Bronchial epithelial cell (primary cell): ENCODE measurements around the gene BLZF1. TPM values are rescaled to one million over a fixed set of nuclear protein-coding genes. Genes with fewer than 3 reads are reported as not detected.

ENCODE experiments used
- DNase-seq: peaks from one replicate; pipeline ENCODE4 v3.0.0-alpha.2; 2010; ENCODE audit warnings: low read depth
- FAIRE-seq: peaks from 2 replicates; lab custom pipeline; 2011; peaks lifted over from hg19 to GRCh38; lab: Jason Lieb, UNC
- H3K27me3 ChIP-seq: 2 replicates; pipeline ENCODE4 v1.5.1; 2011; ENCODE audit warnings: low read length; ENCODE audit not compliant: control insufficient read depth, insufficient read depth
- H3K36me3 ChIP-seq: 2 replicates; pipeline ENCODE4 v1.5.1; 2011; ENCODE audit warnings: low read length; ENCODE audit not compliant: control insufficient read depth, insufficient read depth
- H3K4me3 ChIP-seq: 2 replicates; pipeline ENCODE4 v1.5.1; 2011; ENCODE audit warnings: mild to moderate bottlenecking, low read depth, low read length, control low read depth
- total RNA-seq: library from RNA; depleted of rRNA; stranded (reverse); fragments of >200 nt; gene quantifications from 2 replicates; pipeline ENCODE4 v1.2.1, GENCODE V29; 2014
- TF ChIP-seq, protein P1 (sequence below): IDR thresholded peaks from 2 replicates; pipeline ENCODE4 v1.5.1; 2011; ENCODE audit warnings: mild to moderate bottlenecking, moderate library complexity, low read length, control low read depth, inconsistent platforms; ENCODE audit not compliant: insufficient read depth, severe bottlenecking

Gene BLZF1
- total RNA-seq, 1 donor from 2014 or later, result 23.4 TPM

DNA sequence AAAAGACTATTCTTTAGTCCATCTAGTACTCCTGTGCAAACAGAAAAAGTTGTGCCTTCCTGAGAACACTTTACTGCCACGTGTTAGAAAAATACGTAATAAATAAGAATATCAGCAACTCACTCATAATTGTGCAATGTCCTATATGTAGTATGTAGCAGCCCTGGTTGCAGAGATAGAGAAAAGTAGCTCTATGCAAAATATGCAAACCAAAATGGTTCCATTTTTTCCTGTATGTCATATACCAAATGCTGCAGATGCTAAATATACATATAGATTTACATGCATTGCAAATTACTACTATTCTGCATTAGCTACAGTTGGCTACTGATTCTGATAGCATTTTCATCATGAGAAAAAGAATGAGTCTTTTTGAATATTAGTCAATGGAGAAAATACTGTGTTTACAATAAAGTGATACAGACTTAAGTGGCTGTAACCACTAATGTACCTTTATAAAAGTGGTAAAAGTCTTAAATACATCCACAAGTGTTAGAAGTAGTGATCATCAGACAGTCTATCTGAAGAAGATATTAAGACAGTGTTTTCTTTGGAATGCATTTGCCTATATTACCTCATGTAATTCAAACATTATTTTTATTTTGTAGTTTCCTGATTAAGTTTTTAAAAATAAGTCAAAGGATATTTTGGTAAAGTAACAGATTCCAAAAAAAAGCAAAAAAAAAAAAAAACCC lies 20.2 kb upstream of the BLZF1 start:
- no peak for FAIRE-seq
- no peak overlapping the region for H3K4me3 ChIP-seq
- H3K36me3 ChIP-seq, result no peaks in the 10 kb centered on the region
- no peaks in the 10 kb centered on the region for H3K27me3 ChIP-seq
- TF ChIP-seq, protein P1, sequence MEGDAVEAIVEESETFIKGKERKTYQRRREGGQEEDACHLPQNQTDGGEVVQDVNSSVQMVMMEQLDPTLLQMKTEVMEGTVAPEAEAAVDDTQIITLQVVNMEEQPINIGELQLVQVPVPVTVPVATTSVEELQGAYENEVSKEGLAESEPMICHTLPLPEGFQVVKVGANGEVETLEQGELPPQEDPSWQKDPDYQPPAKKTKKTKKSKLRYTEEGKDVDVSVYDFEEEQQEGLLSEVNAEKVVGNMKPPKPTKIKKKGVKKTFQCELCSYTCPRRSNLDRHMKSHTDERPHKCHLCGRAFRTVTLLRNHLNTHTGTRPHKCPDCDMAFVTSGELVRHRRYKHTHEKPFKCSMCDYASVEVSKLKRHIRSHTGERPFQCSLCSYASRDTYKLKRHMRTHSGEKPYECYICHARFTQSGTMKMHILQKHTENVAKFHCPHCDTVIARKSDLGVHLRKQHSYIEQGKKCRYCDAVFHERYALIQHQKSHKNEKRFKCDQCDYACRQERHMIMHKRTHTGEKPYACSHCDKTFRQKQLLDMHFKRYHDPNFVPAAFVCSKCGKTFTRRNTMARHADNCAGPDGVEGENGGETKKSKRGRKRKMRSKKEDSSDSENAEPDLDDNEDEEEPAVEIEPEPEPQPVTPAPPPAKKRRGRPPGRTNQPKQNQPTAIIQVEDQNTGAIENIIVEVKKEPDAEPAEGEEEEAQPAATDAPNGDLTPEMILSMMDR, result no peak
- no peak for DNase-seq

DNA sequence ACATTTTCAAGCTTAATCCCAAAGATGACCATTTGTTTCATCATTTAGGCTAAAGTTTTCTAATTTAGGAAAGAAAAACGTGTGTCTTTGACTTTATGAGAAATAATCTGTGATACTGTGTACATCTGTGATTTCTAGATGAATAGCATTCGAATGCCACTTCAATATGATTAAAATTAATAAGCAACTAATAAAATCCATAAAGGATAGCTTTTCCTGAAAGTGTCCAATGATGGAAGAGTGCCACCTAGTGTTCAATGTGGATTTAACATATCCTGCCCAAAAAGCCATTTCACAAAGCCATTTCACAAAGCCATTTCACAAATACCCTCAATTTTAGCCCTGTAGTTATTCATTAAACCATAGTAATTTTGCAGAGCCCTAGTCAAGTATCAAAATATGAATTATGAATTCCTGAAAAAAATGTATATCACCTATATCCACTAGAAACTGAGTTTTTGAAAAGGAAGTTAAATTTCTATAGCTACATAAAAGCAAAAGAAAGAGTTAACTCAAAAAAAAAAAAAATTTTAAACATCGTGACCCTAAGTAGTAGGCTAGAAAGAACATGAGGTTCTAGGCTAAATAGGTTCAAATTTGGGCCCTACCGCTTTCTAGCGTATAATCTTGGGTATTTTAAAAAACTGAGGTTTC lies 19.5 kb upstream of the BLZF1 start:
- H3K4me3 ChIP-seq, result no peak overlapping the region
- H3K36me3 ChIP-seq, result no peaks in the 10 kb centered on the region
- FAIRE-seq (no peak), DNase-seq (peak; percentile 62)
- TF ChIP-seq, protein P1, result peak; percentile 42
- no peaks in the 10 kb centered on the region for H3K27me3 ChIP-seq

DNA sequence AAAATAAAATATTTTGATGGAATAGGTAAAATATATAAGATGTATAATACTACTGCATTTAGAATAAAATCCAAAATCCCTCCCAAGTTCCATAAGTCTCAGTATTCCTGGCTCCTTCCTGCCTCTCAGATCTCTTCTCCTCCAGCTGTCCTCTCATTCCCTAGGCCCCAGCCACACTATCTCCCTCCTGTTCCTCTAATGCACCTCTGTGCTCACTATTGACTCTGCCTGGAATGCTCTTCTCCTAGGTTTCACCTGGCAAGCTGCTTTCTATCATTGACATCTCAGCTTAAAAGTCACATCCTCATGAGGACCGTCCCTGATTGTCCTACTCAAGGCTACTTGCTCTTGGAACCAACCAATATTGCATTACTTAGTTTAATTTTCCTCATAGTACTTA lies 7.6 kb upstream of the BLZF1 start:
- no peak overlapping the region for H3K4me3 ChIP-seq
- FAIRE-seq (no peak), DNase-seq (no peak)
- no peaks in the 10 kb centered on the region for H3K27me3 ChIP-seq
- TF ChIP-seq, protein P1, result no peak
- no peaks in the 10 kb centered on the region for H3K36me3 ChIP-seq

DNA sequence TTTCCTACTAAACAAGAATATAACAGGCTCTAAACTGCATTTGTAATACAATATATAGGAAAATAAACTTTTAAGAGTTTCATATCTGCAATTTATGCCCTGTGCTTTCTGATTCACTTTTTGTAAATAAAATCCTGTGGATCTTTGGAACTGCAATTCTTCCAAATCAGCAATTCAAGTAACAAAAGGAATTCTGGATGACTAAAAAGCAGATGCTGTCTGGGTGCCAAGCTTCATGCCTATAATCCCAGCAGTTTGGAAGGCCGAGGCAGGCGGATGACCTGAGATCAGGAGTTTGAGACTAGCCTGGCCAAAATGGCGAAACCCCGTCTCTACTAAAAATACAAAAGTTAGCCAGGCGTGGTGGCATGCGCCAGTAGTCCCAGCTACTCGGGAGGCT lies 6.7 kb upstream of the BLZF1 start:
- no peak for DNase-seq
- FAIRE-seq, result no peak
- Histone ChIP-seq H3K36me3 (no peaks in the 10 kb centered on the region), H3K27me3 (no peaks in the 10 kb centered on the region), H3K4me3 (no peak overlapping the region)
- TF ChIP-seq, protein P1, result no peak

DNA sequence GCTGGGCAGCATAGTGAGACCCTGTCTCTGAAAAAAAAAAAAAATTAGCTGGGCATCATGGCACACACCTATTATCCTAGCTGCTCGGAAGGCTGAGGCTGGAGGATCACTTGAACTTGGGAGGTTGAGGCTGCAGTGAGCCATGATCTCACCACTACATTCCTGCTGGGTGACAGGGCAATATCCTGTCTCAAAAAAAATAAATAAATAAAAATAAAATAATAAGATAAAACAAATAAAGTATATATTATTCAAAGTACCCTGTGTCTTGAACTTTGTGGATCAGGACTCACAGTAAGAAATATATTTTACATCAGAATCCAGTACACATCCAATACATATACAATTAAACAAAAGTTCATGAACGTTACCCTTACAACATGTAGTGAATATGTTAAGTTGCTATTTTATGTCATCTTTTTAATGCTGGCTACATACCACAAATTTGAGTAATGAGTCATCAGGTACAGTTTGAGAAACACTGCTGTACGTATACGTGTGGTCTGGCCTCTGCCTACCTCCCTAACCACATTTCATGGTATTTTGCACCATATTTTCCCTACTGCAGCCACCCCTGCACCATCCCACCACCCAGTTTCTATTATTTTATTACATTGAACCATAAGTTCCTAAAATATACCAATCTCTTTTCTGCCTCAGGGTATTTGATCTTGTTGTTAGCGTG lies 4.8 kb upstream of the BLZF1 start:
- Histone ChIP-seq H3K27me3 (no peaks in the 10 kb centered on the region), H3K4me3 (no peak overlapping the region), H3K36me3 (no peaks in the 10 kb centered on the region)
- DNase-seq (peak; percentile 94), FAIRE-seq (no peak)
- TF ChIP-seq, protein P1, result no peak
